GM12892 (cell line): Measurements from ENCODE around the gene LLPH.

Source experiments
- DNase-seq: peaks from one replicate; pipeline ENCODE4 v3.0.0; 2011; ENCODE audit not compliant: insufficient read length
- FAIRE-seq: peaks from 2 replicates; lab custom pipeline; 2011; peaks lifted over from hg19 to GRCh38; lab: Jason Lieb, UNC
- POLR2A ChIP-seq: IDR thresholded peaks from 2 replicates; pipeline ENCODE4 v1.6.1; 2011; ENCODE audit warnings: low read depth, low read length, control low read depth
- POLR2AphosphoS5 ChIP-seq: IDR thresholded peaks from 2 replicates; pipeline ENCODE4 v1.6.1; 2011; ENCODE audit warnings: low read depth, low read length, control low read depth
- TAF1 ChIP-seq: IDR thresholded peaks from 2 replicates; pipeline ENCODE4 v1.6.1; 2011; ENCODE audit warnings: low read depth, mild to moderate bottlenecking, control low read depth, low read length, borderline replicate concordance

The LLPH gene

DNA sequence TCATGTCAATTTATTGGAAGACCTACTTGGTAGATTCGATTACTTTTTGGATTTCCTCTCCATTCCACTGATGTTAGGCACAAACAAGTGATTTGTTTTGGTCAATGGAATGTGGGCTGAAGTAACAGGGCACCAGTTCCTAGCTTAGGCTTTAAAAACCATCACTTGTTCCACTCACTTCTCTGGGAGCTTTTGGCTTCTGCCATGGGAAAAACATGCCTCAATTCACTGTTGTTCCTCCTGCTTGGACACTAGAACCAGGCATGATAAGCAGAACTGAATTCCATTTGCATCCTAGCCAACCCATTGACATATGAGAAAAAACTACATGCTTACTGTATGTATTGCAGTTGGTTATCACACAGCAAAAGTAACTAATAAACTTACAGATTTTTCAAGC, 47.8 kb downstream of the LLPH start:
- no peak for DNase-seq
- no peak for TF ChIP-seq TAF1
- TF ChIP-seq POLR2AphosphoS5 = no peak
- no peak for TF ChIP-seq POLR2A
- no peak for FAIRE-seq

DNA sequence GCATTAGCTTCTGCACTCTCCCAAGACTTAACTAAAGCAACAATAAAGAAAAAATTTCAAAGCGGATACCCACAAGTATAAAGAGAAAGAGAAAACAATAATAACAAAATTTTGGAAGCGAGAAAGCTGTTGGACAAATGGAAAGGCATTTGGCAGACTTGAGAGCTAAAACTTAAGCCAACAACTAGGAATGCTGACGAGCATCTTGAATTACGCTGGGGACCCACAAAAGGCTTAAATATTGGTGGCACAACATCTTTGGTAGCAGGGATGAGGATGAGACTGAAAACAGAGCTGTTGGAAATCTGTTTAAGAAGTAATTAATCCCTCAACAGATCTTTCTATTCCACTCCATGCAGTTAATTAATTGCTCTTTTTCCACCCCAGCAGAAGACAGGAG, 49.8 kb downstream of the LLPH start:
- FAIRE-seq (no peak), DNase-seq (no peak)
- TF ChIP-seq TAF1 = no peak

DNA sequence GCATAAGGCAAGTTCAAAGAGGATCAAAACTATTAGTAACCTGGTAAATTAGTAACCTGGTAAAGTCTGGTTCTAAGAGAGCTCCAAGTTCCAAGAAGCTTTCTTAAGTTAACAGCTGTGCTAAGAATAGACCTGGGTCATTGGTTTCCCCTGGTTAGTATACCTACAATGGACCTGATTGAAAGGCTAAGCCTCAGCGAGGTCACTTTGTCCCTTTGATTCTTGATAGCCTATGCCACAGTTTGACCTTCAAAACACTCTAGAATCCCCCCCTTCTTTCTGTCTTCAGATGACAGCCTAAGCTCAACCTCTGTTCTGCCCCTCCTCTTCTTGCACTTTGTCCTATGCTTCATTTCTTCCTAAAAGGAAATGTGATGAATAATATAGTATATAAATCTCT, 53.0 kb downstream of the LLPH start:
- no peak for FAIRE-seq
- DNase-seq = no peak
- TF ChIP-seq TAF1 = no peak
- no peak for TF ChIP-seq POLR2AphosphoS5
- no peak for TF ChIP-seq POLR2A

DNA sequence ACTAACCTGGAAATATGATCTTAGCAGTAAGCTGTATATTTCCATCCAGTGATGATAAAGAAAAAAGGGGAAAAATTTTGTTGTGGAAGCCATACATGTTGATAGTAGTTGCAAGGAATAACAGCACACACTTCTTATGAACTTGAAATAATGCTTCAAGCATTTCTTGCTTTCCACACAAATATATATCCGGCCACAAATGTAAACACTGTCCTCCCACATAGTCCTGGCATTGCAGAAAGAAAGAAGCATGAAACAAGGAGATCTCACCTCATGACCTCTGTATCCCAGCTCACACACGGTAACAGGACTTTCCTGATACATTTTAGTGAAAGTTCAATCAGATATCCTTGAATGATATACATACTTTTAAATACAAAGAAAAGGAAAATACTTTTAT, 56.0 kb downstream of the LLPH start:
- FAIRE-seq = no peak
- DNase-seq = no peak
- no peak for TF ChIP-seq POLR2AphosphoS5
- no peak for TF ChIP-seq TAF1
- no peak for TF ChIP-seq POLR2A

DNA sequence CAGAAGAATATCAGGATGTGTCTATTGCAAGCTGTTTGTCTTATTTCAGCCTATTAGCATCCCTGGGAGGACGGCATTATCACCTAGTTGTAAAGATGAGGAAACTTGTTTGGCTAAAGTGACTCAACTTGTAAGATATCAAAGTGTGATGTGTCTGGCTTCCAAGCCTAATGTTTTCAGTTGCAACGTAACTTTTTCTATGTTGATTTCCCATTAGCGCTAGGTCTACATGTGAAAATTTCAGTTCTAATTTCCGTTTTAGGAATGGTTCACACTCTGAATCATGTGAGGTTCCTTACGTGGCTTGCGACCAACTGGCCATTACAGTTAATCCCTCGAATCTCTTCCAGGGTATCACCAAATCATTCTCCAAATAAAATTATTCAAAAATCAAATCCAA, 58.0 kb downstream of the LLPH start:
- FAIRE-seq (no peak), DNase-seq (no peak)
- TF ChIP-seq TAF1 (no peak), POLR2AphosphoS5 (no peak), POLR2A (no peak)

DNA sequence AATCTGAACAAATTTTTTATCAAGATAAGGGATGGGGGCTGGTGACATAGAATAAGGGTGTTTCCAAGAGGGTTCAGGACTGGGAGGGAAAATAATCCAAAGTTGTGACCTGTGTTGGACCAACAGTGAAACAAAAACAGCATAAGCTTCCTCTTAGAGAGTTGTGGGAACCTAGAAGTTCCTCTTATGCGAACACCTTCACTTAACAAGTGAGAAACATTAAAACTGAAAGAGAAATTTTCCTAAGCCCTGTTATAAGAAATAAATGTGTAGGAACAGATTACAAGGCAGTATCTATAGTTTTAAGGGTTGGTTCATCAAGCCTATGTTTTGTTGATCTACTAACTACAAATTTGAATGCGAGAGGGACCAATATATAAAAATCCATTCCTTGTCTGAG, 58.4 kb downstream of the LLPH start:
- no peak for DNase-seq
- TF ChIP-seq POLR2AphosphoS5 = no peak
- no peak for TF ChIP-seq TAF1
- TF ChIP-seq POLR2A = no peak
- FAIRE-seq = peak; percentile 53

DNA sequence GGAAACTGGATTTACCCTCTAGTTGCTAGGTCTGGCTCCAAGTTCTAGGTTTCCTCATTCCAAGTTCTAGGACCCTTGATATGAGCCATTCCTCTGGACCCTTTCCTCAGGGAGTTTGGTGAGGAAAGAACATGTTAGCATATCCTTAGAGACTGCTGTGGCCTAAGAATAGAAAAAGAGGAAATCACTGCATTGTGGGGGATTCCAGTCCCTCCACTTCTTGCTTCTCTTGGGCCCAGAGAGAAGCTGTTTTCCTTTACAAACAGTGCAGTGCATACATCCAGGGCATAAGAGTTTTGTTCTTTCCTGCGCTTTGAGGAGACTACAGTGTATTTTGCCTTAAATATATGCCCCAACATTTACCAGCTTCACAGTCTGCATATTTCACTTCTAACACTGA, 59.0 kb downstream of the LLPH start:
- DNase-seq (no peak), FAIRE-seq (peak; percentile 21)
- TF ChIP-seq POLR2AphosphoS5 (no peak), TAF1 (no peak), POLR2A (no peak)

DNA sequence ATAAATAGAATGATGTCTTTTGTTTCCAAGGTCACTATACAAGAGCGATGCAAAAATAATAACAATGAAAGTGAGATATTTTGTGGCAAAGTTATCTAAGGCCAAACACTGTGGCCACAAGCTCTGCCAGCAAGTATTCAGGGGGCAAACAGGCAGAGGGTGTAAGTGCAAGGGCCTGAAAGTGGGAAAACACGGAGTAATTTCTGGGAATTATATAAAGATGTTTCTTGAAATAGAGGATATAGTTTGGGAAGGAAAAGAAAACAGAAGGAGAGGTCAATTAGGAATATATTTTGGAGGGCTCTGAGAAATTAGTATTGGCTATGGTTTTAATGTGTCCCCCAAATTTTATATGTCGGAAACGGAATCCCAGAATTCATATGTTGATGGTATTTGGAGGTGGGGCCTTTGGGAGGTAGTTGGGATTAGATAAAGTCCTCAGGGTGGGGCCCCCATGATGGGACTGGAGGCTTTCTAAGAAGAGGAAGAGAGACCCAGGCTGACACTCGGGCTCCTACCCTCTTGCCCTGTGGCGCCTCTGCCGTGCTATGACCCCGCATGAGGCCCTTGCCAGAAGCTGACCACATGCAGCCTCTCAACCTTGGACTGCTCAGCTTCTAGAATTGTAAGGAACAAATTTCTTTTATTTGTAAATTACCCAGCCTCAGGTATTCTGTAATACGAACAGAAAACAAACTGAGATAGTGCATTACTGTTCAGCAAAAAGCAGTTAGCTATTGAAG, 60.0 kb downstream of the LLPH start:
- FAIRE-seq = no peak
- DNase-seq = no peak
- TF ChIP-seq POLR2A (no peak), TAF1 (no peak), POLR2AphosphoS5 (no peak)

DNA sequence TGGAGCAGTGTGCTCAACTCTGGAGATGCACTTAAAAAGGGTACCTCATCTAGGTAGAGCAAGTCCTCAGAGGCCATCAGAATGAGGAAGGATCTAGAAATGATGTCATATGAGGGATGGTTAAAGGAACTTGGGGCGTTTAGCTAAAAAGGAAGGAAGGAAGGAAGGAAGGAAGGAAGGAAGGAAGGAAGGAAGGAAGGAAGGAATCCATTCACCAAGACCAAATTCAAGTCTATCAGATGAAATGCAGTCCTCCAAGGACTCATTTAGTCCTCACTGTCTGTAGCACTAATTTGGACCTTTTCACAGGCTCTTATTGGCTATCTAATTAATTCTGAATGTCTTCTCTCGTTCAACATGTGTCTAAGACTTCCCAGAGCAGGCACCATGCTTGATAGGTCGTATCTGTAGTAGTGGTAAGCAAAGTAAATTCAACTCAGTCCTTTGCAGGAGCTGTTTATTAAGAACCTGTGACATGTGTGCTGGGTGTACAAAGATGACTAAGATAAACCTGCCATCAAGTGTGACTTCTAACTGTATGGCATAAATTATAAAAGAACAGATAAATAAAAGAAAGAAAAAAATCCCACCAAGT, 63.5 kb downstream of the LLPH start:
- DNase-seq (no peak), FAIRE-seq (peak; percentile 24)

More for the DNA sequence above, 63.5 kb downstream of the LLPH start:
- TF ChIP-seq POLR2AphosphoS5 (no peak), TAF1 (no peak), POLR2A (no peak)
